Epidermal melanocyte (primary cell): ENCODE measurements around the gene ATF6B.
A peak's percentile ranks its signal among the peaks of the same experiment; 100 is the strongest.
"Not testable (repeated sequence)": the region's sequence is repeated elsewhere in the genome, so short reads cannot be mapped to it uniquely, and the experiment has no call there.

Experiments used
- DNase-seq: peaks from one replicate; pipeline ENCODE4 v3.0.0; 2011; ENCODE audit warnings: low spot score; ENCODE audit not compliant: insufficient read length

The ATF6B gene

DNA sequence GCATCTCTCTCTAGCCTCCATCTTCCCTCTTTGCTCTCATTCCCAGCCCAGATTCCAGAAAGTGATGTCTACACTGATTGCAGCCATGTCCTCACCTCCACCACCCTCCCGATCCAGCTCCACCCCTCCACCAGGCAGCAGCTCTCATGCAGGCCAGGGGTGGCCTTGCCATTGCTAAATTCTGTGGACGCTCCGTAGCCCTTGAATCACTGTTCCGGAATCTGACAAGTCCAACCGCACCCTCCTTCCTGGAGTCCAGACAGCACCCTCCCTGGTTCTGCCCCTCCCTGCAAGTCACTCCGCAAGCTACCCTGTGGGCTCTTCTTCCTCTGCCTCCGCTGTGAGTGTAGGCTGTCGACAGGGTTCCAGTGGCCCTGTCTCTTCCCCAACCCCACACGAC, 45.1 kb downstream of the ATF6B start:
- DNase-seq, result no peak

DNA sequence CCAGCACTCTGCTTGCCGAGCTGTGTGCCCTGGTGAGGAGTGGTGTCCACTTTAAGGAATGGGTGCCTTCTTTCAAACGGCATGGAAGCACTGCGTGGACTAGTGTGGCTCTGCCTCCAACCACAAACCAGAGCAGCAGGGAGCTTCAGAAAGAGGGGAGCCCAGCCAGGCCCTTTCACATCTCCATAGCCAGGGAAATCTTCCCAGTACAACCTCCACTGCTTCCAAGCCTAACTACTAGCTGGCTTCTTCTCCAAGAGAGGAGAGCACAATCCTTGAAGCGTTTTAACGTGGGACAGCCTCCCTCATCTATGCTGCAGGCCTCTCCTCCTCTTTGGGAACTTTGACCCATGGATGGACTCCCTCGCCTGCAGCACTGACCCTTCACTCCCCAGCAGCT, 45.6 kb downstream of the ATF6B start:
- DNase-seq, result no peak

DNA sequence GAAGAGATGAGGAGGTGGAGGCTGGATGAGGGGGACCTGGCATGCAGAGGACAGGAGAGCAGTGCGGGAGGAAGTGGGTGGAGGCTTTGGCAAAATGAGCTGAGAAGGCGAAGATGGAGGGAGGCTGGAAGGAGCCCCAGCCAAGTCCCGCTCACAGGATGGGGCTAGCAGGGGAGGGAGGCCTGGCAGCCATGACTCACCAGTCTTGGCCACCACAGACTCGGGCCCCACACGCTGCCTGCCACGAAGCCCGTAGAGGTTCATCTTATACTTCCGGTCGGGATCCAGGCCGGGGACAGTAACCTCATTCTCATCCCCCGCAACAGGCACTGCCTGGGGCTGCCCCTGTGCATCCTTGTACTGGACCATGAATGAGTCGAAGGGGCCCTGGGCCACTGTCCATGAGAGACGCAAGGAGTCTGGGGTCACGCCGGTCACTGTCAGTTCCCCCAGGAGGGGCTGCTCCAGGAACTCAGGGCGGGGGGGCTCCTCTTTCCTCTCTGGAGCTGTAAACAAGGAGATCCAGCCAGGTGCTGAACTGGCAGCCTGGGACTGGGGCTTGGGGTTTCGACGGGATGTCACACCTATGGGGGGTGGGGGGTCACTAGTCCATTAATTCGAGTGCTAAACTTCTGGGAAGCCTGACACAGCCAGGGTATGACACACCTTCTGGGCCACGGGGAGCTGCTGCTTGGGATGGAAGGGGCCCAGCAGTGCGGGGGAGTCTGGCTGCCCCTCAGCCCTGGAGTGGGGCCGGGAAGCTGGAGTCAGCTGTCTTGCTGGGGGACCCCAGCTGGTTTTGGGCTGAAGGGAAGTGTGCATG, 46.7 kb downstream of the ATF6B start:
- DNase-seq, result peak; percentile 74

DNA sequence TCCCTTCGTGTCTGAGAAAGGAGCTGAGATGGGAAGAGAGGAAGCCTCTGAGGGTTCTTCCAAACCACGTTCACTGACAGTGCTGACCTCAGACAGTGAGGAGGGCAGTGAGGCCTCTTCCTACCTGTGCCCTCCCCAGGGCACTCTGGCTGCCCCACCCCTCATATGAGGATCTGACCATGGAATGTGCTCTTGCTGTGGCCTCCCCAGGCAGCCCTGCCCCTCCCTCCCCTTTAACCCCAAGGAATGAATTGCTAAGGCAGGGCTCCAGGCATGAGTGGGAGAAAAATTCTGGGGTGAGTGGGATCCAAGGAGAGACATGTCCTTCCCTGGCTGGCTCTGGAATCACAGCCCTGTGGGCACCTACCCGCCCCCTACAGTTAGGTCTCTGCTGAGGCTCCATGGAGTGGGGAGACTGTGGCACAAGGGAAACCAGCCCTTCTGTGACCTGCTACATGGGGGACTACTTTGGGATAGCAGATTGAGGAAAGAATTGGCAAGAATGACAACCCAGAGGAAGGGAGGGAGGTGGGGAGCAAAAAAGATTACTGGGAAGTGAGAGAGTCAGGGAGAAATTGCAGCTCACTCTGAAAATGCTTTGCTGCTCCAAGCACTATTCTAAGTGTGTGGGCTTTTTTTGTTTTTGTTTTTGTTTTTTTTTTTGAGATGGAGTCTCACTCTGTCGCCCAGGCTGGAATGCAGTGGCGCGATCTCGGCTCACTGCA, 48.3 kb downstream of the ATF6B start:
- DNase-seq, result no peak

DNA sequence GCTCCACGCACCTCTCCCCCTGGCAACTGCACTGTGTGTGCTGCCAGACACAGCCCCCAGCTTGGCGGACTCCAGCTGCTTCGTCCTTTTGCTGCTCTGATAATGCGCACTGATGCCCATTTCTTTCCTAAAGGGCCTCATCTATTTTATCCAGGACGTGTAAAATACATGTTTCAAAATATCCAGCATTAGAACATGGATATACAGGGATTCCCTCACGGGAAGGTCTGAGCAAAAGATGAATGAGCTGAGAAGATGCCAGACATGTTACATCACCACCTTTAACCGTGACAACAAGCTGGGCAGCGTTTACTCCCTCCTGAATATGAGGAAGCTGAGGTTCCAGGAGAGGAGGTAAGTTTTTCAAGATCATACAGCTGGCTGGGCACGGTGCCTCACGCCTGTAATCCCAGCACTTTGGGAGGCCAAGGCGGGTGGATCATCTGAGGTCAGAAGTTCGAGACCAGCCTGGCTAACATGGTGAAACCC, 51.7 kb downstream of the ATF6B start:
- DNase-seq, result no peak

DNA sequence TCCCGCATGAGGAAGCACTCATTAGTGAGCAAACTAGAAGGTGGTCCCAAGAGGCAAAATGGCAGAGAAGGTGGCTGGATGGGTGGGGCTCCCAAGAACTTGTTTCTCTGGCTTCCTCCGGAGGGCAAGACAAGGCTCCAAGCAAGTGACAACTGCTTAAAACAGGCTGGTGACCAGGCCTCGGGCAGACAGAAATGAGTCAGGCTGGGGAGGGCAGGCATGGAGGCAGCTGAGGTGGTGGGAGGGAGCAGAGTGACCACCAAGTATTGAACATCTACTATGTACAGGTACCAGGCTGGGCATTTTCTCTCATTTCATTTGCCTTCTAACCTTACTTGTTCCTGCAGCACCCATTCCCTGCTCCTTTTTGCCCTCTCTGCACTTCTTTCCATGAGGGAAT, 52.3 kb downstream of the ATF6B start:
- no peak for DNase-seq

DNA sequence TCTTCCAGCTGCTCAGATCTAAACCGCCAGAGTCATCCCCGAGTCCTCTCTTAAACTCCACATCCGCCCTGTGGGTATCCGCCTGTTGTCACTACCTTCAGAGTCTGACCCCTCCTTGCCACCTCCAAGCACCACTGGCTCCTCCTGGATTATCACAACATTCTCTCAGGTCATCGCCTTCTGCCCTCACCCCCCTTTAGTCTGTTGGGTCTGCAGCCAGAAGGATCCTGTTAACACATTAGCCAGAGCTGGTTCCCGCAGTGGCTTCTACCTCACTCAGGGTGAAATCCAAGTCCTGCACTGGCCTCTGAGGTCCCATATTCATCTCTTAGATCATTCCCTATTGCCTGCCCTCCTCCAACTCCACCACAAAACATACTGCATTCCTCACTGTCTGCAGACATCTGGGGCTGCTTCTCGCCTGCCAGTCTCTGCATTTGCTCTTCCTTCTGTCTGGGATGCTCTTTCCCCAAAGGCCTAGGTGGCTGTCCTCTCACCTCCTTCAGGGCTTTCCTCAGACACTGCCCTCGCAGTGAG, 53.0 kb downstream of the ATF6B start:
- peak; percentile 30 for DNase-seq

DNA sequence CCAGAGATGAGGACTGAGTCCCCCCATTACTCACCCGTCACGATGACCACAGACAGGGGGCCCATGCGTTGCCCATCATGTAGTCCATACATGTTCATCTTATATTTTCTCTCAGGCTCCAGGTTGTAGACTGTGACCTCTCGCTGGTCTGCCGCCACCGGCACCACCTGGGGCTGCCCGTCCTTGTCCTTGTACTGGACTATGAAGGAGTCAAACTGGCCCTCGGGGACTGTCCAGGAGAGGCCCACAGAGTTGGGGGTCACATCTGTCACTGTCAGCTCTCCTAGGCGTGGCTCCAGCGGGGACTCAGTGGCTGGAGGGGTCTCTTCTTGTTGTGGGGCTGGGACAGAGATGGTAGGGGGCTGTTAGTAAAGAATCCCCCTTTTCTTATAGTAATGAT, 54.4 kb downstream of the ATF6B start:
- no peak for DNase-seq

DNA sequence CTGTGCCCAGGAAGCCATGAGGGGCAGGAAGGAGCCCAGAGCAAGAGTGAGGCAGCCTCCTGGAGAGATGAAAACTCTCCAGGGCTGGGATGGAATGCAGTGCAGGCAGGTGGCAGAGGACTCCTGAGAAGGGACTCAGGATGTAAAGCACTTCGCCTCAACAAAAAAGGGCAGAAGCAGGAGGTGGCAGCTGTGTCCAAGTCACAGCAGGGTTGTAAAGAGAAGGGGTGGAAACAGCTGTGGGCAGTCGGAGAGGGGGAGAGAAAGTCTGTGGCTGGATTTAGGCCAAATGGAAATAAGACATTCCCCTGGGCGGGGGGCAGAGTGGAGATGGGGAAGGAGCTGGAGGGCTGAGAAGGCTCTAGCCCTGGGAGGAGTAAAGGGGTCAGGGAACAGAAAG, 54.9 kb downstream of the ATF6B start:
- DNase-seq, result no peak

DNA sequence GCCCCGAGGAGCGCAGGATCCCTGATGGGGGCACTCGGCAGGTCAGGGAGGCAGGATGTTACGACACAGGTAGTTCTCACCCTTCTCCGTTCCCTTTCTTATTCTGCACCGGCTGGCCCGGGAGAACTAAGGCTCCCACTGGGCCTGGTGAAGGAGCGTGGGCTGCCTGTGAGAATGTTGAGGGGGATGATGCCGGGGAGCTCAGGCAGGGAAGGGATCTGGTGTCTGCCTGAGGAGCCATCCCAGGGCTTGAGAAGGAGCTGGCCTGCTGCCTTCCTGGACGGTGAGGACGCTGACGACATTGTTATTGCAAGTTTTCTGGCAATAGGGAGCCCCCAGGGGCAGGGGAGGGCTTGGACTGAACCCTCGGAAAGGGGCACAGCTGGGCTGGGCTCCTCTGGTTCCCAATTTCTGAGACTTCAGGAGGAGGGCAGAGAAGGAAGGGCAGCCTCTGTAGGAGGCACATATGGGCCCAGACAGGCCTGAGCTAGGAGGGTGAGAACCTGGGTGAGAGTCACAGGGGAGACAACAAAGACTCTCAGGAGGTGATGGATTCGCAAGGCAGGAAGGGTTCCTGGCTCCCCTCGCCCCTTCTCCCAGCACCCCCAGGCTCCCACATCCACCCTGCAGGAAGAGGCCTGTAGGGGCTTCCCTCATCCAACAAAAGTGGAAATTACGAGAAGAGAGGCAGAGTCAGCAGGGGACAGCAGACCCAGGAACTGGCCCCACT, 57.1 kb downstream of the ATF6B start:
- no peak for DNase-seq

DNA sequence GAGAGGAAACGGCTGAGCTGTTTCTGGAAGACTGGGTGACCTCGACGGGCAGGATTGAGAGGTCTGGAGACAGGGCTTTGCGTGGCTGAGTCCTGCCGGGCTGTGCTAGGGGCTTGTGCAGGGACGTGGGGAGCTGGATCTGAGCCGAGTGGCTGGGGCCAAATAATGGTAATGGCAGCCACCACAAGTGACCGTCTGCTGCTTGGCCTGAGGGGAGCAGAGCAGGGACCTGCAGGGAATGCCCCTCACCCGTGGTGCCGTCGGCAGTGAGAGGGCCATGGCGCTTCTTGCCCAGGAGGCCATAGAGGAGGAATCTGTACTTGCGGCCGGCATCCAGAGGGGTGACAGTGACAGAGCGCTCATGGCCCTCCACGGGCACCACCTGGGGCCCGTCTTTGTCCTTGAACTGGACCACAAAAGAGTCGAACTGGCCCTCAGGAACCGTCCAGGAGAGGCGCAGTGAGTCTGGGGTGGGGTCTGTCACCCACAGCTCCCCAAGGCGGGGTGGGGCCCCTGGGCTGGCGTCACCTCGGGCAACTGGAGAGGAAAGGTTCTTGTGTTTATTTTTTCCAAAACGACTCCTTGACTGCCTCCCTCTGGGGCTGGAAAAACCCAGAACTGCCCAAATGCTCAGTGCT, 58.0 kb downstream of the ATF6B start:
- no peak for DNase-seq

DNA sequence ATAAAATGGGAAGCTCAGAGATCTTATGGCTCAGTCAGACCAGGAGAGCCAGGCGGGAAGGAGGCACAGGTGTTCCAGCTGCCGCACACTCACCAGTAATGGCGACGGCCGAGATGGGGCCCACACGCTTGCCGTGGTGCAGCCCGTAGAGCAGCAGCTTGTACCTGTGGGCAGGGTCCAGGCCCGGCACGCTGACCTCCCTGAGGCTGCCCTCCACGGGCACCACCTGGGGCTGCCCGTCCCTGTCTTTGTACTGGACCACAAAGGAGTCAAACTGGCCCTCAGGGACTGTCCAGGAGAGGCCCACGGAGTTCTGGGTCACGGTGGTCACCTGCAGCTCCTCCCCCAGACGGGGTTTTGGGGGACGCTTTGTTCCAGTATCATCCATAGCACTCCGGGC, 58.6 kb downstream of the ATF6B start:
- no peak for DNase-seq

DNA sequence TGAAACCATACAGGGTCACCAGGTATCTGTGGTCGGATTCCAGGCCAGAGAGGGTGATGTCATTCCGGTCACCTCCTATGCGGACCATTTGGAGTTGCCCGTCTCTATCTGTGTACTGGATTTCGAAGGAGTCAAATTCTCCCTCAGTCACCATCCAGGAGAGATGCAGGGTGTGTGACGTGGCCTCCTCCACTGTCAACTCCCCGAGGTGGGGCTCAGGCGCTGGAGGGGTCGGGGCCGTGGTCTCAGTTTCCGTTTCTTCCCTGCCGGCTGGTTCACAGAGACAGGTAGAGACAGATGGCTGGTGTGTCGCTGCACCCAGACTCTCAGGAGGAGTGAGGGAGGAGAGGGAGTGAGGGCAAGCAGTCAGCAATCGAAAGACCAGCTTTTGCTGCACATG, 59.2 kb downstream of the ATF6B start:
- DNase-seq, result no peak

DNA sequence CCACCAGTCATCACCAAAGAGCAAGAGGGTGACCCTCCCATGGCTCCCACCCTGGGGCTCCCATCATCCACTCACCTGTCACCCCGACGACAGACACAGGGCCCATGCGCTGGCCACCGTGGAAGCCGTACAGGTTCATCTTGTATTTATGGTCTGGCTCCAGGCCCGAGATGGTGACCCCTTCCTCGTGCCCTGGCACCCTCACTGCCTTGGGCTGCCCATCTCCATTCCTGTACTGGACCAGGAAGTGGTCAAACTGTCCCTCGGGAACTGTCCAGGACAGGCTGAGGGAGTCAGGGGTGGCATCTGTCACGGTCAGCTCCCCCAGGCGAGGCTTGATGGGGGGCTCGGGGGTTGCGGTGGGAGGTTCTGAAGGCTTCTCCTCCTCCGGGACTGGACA, 59.7 kb downstream of the ATF6B start:
- not testable (repeated sequence) for DNase-seq

DNA sequence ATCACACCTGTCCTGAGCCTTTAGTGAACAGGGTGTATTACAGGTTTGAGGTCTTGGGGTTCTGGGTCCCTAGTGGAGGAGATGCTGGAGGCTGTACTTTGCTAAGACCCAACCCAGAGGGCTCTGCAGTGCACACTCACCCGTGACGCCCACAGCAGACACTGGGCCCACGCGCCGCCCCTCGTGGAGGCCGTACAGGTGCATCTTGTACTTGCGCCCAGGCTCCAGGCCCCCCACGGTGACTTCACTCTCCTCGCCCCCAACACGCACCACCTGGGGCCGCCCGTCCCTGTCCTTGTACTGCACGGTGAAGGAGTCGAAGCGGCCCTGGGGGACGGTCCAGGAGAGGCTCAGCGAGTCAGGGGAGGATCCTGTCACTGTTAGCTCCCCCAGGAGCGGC, 60.5 kb downstream of the ATF6B start:
- not testable (repeated sequence) for DNase-seq
